Left renal cortex interstitium (tissue), 4 donors: Measurements from ENCODE around the gene SLC29A1. TPM values are rescaled to one million over a fixed set of nuclear protein-coding genes. Genes with fewer than 3 reads are reported as not detected.

Experiments
- DNase-seq, 4 donors: peaks; one replicate each; pipeline ENCODE4 v3.0.0-alpha.2; 2013; ENCODE audit warnings: low read depth in 4 of 4, low spot score in 2 of 4, missing footprints in 1 of 4
- polyA plus RNA-seq, 4 donors: library from polyadenylated mRNA; unstranded; fragments of 120-200 nt; gene quantifications; one replicate each; pipeline ENCODE4 v1.2.1, GENCODE V29; 2013; ENCODE audit not compliant: insufficient read length in 4 of 4

Gene SLC29A1
- polyA plus RNA-seq, 4 donors: 34.1 to 37.4 (median 35.7) TPM

DNA sequence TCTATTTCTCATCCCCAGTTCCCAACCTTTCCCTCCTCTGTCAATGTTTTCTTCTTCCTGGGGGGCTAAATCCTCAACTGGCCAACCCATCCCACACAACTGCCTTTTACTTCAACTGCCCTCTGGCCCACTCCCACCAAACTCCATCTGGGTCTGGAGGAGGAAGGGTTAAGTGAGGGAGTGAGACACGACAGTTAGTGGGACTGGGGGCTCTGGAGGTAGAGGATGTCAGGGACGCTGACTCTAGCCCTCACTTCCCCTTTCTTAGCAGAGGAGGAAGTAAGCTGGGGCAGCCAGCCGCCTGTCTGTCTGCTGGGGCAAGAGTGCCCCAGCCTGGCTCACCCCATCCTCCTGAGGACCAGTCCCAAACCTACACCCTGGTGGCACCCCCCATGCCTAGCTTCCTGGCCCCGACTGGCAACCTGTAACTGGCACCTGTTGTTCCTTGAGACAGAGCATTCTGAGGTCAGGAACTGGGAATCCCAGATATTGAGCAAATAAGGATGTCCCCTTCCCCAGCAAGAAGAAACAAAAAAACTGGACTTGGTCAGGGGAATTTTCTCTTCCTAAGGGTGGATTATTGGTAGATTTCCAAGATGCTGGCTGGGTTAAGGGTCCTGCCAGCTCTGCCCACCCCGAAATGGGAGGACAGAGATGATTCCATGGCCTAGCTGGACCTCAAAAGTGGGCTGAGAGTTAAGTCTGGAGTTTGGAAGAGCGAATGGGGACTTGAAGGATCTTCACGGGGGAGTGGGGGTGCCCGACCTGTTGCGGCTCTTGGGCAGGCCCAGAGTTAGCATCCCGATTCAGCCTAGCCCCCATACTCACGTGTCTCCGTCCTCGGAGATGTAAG lies 41.0 kb downstream of the SLC29A1 start:
- no peak for DNase-seq

DNA sequence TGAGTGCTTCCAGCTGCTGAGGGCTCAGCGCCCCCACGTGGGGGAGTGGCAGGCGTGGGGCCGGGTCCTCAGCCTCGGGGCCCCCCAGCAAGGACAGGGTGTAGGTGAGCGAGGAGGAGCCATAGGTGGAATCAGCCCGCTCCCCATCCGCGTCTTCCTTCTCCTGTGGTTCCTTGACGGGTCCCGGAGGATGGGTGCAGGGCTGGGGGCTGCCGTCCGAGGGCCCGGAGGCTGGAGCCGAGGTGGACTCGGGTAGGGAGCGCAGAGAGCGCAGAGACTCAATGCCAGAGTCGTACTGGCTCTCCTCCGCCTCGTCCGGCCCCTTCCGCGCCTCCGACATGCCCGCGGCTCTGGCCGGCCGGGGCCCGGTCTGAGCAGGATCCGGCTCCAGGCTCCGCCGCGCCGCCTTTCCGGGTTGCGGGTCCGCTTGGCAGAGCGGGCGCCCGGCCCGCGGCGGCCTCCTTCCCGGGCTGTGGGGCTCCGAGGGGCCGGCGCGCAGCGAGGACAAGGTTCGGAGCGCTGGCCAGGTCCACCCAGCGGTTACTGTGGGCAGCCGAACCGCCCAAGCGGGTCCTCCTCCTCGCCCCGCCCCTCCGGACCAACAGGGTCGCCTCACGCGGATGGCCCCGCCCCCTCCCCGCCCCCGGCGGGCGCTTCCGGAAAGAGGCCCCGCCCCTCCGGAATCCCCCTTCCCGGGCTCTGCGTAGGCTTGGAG lies 41.8 kb downstream of the SLC29A1 start, which contains the start of gene NFKBIE:
Gene NFKBIE, minus strand, starts transcription at position 545 of the 715 bp plus-strand sequence. Its CDS starts 205 bp downstream, at position 340.
- peak in 3 of 4 donors; percentile 83 to 89 (median 86) for DNase-seq

DNA sequence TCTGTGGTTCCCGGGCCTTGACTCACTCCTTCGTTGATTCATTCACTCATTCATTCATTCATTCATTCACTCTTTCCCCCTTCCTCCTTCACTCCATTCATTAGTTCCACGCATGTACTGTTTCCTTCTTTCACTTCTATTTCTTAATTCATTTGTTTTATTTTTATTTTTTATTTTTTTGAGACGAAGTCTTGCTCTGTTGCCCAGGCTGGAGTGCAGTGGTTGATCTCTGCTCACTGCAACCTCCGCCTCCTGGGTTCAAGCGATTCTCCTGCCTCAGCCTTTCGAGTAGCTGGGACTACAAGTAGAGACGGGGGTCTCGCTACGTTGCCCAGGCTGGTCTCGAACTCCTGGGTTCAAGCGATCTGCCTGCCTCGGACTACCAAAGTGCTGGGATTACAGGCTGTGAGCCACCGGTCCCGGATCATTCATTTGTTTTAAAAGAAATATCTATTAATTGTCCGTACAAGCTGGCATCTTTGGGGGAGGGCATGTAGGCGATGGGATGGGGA lies 42.4 kb downstream of the SLC29A1 start:
- no peak for DNase-seq

DNA sequence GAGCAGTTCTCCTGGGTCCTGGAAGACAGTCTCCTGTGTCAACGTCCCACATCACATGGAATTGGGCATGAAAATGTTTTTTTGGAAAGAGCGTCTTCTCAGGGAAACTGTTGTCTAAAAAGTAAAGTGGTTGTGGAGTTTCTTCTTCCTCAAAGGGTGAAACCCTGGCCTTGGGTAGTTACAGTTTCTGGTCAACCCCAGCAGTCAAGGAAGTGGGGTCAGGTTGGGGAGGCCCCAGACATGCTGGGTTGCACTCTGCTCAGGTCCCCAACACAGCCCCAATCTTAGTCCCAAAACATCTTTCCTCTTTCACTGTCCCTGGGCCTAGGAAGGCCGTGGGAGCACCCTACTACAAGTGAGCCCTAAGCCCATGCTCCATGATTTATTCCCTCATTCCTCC lies 43.0 kb downstream of the SLC29A1 start:
- no peak for DNase-seq

DNA sequence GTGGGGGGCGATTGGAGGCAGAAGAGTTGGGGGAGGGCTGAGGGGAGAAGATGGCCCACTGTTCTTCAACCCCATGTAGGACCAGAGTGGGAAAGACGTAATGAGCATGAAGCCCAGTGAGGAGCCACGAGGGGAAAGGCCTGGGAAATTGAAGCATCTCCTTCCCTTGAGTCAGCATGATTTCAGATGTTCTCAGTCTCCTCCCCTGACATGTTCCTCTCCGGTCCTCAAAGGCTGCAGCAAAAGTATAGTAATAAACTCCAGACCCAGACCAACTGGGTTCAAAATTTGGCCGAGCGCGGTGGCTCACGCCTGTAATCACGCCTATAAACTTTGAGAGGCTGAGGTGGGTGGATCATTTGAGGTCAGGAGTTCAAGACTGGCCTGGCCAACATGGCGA lies 43.9 kb downstream of the SLC29A1 start:
- no peak for DNase-seq

DNA sequence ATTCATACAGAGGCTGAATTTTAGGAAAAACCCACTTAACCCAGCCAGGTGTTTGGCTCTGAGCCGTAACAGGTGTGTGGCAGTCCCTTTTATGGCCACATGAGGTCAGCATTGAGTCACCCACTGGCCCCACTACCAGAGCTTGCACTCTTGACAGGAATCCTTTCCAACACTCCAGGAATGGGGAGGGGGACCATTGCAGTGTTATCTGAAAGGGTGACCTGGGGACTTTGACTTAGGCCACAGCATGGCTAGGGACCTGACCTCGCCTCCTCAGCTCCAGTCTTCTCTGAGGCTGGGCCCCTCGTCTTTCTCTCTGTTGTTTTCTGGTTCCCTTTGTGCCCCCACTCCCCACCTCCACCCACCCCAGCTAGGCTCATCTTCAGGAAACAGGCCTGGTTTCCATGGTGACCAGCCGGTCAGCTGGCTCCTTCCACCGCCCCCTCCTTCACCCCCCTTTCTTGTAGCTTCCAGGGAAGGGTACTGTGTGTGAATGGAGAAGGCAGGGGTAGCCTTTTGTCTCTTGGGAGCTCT lies 44.8 kb downstream of the SLC29A1 start:
- DNase-seq: no peak

DNA sequence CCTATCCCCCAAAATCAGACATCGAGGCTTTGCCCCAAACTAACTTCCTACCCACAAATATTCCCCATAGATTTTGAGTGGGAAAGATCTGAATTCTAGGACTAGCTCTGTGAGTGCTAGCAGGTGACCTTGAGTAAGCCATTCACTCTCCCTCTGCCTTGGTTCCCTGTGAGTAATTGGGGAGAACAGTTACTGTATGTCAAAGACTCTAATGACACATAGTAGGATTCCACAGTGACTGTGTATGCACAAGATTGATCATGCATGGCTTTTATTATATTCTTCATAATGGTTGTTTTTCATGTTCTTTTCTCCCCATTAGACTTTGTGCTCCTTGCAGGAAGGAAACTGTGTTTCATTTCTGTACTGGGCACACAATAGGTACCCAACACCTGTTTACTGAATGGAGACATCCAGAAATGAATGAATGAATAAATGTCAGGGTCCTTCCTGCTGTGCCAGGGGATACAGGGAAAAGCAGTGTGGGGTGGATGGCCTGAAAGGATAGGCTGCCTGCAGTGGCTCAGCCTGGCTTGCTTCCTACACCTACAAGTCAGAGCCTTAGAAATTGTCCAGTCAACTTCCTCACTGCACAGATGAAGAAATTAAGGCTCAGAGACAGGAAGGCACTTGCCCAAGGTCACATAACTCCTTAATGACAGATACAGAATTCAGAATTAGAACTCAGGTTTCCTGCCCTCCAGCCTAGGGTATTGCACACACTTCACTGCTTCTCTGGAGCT lies 46.0 kb downstream of the SLC29A1 start:
- DNase-seq: no peak

DNA sequence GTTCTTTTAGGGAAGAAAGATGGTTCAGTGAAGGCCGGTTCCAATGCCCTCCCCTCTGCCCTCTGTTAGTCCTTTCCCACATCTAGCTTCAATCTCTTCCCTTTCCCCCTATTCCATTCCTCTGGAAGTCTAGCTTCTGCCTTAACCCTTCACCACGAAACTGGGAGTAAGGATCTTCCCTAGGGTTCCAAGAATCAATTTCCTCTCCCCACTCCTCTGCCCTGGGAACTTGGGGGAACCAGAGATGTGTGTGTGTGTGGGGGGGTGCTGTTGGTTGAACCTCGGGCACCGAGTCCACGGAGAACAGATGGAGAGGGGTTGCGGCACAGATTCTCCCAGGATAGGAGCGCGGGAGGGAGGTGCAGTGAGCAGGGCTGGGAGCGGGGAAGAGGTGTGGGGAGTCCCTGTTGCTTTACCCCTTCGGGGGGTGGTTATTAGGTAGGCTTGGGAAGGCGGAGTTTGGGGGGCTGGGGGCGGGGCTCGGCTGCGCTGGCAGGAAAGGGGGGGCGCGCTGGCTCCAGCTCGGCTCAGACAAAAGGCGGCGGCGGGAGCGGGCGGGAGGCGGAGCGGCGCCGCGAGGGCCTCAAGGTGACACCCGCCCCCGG lies 46.6 kb downstream of the SLC29A1 start, which contains the start of gene TMEM151B:
Gene TMEM151B, plus strand, starts transcription at position 530 of the 605 bp plus-strand sequence. CDS start 293 bp downstream, outside the sequence.
- no peak for DNase-seq

DNA sequence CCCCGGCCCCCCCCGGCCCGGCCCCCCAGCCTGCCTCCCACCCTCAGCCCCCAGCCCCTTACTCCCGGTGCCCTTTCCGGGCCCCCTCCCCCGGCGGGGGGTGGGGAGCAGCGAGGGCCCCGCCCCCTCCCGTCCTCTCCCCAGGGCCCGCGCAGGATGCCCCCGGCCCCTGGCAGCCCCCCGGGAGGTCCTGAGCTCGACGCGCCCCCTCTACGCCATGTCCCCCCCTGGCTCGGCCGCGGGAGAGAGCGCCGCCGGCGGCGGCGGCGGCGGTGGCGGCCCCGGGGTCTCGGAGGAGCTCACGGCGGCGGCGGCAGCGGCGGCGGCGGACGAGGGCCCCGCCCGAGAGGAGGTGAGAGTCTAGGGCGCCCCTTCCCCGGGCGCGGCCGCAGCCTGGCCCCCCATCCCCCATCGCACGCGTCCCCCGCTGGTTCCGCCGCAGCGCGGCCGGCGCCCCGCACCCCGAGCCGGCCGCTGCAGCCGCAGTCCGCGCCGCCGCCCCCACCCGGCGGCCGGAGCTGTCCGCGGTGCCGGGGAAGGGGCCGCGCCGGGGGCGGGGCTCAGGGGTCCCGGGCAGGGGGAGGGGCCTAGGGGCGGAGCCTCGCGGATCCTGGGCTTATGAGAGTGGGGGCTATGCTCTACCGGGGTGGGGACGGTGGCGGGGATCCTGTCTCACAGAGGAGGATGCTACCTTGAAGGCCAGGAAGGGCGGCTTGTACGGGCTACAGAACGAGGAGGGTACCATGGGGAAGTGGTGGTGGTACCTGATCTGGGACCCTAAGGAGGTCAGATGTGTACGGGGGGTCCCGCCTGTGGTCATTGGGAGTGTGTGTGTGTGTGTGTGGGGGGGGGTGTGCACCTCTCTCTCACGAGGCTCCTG lies 47.4 kb downstream of the SLC29A1 start:
- no peak for DNase-seq

DNA sequence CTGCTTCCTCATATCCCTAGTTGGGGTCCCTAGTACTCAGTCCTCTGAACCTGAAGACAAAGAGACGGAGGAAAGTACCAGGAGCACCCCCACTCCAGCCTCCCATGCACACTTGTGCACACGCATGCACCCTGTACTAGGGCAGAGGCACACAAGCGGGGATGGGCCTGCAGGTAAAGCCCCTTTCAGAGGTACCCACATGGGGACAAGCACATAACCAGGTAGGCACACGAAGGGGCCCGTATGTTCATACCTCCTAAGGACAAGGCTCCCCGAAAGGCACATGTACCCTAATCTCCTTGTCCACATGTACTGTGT lies 48.0 kb downstream of the SLC29A1 start:
- no peak for DNase-seq

DNA sequence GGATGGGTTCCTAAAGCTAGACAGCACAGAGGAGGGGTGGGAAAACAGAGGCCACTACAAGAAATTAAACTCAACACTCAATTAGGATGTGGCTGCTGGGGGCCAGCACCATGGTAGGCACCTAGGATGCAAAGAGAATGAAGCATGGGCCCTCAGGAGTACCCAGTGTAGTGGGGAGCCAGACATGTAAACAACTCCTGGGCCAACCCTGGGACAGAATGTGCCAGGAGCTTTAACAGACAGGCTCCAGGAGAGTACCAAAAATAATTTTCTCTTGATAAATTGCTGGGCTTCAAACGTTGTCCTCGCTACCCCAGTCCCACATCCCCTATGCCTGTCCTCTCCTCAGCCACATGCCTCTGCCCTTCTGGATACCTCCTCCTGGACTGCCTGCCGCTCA lies 48.5 kb downstream of the SLC29A1 start:
- DNase-seq: no peak

DNA sequence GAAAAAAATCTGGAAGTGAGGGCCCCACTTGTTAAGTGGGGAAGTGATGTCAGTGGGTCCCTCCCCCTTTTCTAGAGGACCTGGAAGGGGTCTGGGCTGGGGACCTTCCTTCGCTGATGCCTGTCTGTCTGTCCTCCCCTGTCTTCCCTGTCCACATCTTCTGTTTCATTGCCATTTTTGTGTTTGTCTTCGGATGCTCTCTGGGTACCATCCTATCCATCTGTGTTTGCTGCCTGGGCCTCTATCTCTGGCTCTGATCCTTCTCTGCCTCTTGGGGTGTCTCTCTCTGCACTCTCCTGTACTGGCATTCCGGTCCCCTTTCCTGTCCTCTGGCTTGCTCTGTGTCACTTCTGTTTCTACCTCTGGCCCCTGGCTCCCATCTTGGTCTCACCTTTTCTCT lies 49.1 kb downstream of the SLC29A1 start:
- DNase-seq: no peak

DNA sequence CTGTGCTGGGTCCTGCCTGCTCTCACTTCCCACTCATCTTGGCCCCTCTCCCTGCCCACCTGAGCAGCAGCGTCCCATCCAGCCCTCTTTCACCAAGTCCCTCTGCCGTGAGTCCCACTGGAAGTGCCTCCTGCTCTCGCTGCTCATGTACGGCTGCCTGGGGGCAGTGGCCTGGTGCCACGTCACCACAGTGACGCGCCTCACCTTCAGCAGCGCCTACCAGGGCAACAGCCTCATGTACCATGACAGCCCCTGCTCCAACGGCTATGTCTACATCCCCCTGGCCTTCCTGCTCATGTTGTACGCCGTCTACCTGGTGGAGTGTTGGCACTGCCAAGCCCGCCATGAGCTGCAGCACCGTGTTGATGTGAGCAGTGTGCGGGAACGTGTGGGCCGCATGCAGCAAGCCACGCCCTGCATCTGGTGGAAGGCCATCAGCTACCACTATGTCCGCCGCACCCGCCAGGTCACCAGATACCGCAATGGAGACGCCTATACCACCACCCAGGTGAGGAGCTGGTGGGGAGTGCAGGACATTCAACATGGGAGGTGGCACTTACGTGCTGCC lies 49.7 kb downstream of the SLC29A1 start:
- no peak for DNase-seq

DNA sequence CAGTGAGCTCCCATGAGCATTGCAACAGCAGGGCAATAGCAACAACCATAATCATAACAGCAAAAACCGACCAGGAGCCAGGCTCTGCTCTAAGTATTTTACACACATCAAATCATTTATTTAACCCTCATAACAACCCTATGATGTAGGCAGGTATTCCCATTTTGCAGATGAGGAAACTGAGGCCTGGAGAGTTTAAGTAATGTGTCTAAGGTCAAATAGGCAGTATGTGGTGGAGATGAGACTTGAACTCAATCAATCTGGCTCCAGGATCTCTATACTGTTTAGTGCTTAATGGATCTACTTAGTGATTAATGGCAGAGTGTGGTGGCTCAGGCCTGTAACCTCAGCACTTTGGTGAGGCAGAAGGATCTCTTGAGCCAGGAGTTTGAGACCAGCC lies 50.2 kb downstream of the SLC29A1 start:
- DNase-seq: no peak

DNA sequence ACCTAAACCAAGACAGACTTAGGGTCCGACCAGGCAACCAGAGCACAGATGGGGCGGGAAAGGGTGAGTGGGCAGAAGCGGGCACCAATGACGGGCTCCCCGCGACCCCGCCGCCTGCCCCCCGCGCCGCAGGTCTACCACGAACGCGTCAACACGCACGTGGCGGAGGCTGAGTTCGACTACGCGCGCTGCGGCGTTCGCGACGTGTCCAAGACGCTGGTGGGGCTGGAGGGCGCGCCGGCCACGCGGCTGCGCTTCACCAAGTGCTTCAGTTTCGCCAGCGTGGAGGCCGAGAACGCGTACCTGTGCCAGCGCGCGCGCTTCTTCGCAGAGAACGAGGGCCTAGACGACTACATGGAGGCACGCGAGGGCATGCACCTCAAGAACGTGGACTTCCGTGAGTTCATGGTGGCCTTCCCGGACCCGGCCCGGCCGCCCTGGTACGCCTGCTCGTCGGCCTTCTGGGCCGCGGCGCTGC lies 51.9 kb downstream of the SLC29A1 start:
- DNase-seq: no peak

DNA sequence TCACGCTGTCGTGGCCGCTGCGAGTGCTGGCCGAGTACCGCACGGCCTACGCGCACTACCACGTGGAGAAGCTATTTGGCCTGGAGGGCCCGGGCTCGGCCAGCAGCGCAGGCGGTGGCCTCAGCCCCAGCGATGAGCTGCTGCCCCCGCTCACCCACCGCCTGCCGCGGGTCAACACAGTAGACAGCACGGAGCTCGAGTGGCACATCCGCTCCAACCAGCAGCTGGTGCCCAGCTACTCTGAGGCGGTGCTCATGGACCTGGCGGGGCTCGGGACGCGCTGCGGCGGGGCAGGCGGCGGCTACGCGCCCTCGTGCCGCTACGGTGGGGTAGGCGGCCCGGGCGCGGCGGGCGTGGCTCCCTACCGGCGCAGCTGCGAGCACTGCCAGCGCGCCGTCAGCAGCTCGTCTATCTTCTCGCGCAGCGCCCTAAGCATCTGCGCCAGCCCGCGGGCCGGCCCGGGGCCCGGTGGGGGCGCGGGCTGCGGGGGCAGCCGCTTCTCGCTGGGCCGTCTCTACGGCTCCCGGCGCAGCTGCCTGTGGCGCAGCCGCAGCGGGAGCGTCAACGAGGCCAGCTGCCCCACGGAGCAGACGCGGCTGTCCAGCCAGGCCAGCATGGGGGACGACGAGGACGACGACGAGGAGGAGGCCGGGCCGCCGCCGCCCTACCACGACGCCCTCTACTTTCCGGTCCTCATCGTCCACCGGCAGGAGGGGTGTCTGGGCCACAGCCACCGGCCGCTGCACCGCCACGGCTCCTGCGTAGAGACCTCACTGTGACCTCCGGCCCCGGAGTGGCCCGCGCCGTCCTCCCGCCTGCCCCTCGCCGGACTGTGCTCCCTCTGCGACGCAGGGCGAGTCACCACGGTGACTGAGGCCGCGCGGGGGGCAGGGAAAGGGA lies 52.6 kb downstream of the SLC29A1 start:
- DNase-seq: no peak

DNA sequence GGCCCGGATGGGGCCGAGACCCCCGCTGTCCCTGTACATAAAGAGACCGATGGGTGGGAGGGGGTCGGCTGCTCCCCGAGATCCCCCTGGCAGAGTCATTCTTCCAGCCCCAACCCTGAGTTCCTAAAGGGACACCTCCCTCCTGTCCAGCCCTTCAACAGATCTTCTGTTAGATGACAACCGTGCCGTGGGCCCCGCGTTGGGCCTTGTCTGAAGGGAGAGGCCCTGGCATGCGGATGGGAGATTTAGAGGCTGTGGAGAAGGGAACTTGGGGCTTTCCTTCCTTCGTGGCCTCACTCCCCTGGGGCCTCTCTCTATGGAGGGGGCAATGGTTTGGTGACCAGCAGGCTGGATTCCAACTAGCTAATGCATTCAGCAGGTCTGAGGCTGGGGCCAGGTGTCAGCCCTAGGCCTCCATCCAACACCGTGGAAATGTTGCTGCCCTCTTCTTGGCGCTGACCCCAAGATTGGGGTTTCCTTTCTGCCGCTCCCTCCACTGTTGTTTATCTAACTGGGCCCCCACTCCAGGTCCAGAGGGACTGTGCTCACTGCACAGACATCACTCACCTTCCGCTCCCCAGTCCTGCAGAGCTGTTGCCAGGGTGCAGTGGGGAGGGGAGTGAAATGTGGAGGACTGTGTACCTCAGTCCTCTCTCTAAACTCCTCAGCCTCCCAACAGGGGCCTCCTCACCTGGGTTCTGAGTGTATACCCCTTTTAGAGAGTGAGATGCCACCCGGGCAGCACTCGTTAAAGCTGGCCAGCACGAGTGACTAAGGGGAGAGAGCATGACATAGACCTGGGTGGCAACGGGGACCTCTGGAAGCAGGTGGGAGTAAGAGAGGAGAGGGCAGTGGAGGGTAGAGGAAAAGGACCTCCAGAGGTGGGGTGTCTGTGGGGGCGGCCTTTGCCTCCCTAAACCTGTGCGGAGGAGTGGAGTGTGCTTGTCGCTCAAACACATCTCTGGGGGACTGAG lies 53.6 kb downstream of the SLC29A1 start:
- DNase-seq: no peak
